HG03457 (cell line): Measurements from ENCODE around the gene GRK5.

Experiments
- ATAC-seq: cut with Tn5 transposase; IDR thresholded peaks from one replicate; pipeline ENCODE4 v1.9.1; 2021; ENCODE audit warnings: moderate number of reproducible peaks; ENCODE audit not compliant: unreplicated experiment

Gene GRK5

GRCh38 chr10:119396709-119397071, 189.3 kb downstream of the GRK5 start:
- no peak for ATAC-seq

- ATAC-seq: no peak
Measured at GRCh38 chr10:119397416-119397815, 190.0 kb downstream of the GRK5 start.

GRCh38 chr10:119398996-119399395, 191.6 kb downstream of the GRK5 start:
- ATAC-seq: no peak

- ATAC-seq: no peak
Measured at GRCh38 chr10:119399466-119399865, 192.1 kb downstream of the GRK5 start.

- ATAC-seq: no peak
Measured at GRCh38 chr10:119401671-119402395, 194.5 kb downstream of the GRK5 start.

- no peak for ATAC-seq
Measured at GRCh38 chr10:119403921-119404320, 196.6 kb downstream of the GRK5 start.

GRCh38 chr10:119404719-119405519, 197.5 kb downstream of the GRK5 start:
- ATAC-seq: no peak

GRCh38 chr10:119405520-119405807, 198.1 kb downstream of the GRK5 start:
- ATAC-seq: no peak

- ATAC-seq: no peak
Measured at GRCh38 chr10:119406137-119406536, 198.8 kb downstream of the GRK5 start.

- ATAC-seq: no peak
Measured at GRCh38 chr10:119406601-119407253, 199.4 kb downstream of the GRK5 start.

- no peak for ATAC-seq
Measured at GRCh38 chr10:119407254-119407777, 199.9 kb downstream of the GRK5 start.

- no peak for ATAC-seq
Measured at GRCh38 chr10:119408072-119408471, 200.7 kb downstream of the GRK5 start.

- no peak for ATAC-seq
Measured at GRCh38 chr10:119408969-119409371, 201.6 kb downstream of the GRK5 start.

GRCh38 chr10:119409385-119409784, 202.0 kb downstream of the GRK5 start:
- ATAC-seq: no peak

GRCh38 chr10:119409906-119410305, 202.5 kb downstream of the GRK5 start:
- ATAC-seq: no peak

- ATAC-seq: no peak
Measured at GRCh38 chr10:119410361-119411116, 203.2 kb downstream of the GRK5 start.

- ATAC-seq: no peak
Measured at GRCh38 chr10:119412244-119413092, 205.1 kb downstream of the GRK5 start.

GRCh38 chr10:119413093-119413453, 205.7 kb downstream of the GRK5 start:
- no peak for ATAC-seq

- ATAC-seq: no peak
Measured at GRCh38 chr10:119413471-119414080, 206.2 kb downstream of the GRK5 start.

- ATAC-seq: no peak
Measured at GRCh38 chr10:119414081-119414611, 206.8 kb downstream of the GRK5 start.
